Neural cell (in vitro differentiated cells): ENCODE results near the gene GSK3B.

Experiments used
- CTCF ChIP-seq: fragments of 450-650 bp; IDR thresholded peaks from 2 replicates; pipeline ENCODE4 v1.5.1; 2014; ENCODE audit warnings: antibody characterized with exemption, mild to moderate bottlenecking, moderate library complexity; ENCODE audit not compliant: poor library complexity, severe bottlenecking
- EP300 ChIP-seq: fragments of 450-650 bp; conservative IDR thresholded peaks from 2 replicates; pipeline ENCODE4 v1.6.1; 2014; ENCODE audit warnings: antibody characterized with exemption, mild to moderate bottlenecking, moderate library complexity; ENCODE audit not compliant: poor library complexity, severe bottlenecking
- EZH2 ChIP-seq: fragments of 200-600, 300-800 bp; shearing (Covaris generic), sonication (generic); IDR thresholded peaks from 2 replicates; pipeline ENCODE4 v1.6.1; 2014; ENCODE audit warnings: antibody characterized with exemption, low read length, borderline replicate concordance, mild to moderate bottlenecking; ENCODE audit not compliant: insufficient read depth, poor library complexity, severe bottlenecking
- POLR2AphosphoS5 ChIP-seq: IDR thresholded peaks from 2 replicates; pipeline ENCODE4 v1.6.1; 2012
- RAD21 ChIP-seq: fragments of 450-650 bp; conservative IDR thresholded peaks from 2 replicates; pipeline ENCODE4 v1.6.1; 2014; ENCODE audit warnings: antibody characterized with exemption, mild to moderate bottlenecking, moderate library complexity
- SMC3 ChIP-seq: fragments of 450-650 bp; conservative IDR thresholded peaks from 2 replicates; pipeline ENCODE4 v1.6.1; 2014; ENCODE audit warnings: antibody characterized with exemption, mild to moderate bottlenecking, moderate library complexity; ENCODE audit not compliant: poor library complexity
- TAF1 ChIP-seq: IDR thresholded peaks from 2 replicates; pipeline ENCODE4 v1.6.1; 2012; ENCODE audit warnings: low read depth

GRCh38 chr3:119911748-119912147 lies 182.5 kb downstream of the GSK3B start:
- TF ChIP-seq CTCF = no peak
- TF ChIP-seq EZH2 = no peak
- TF ChIP-seq TAF1 = no peak
- TF ChIP-seq POLR2AphosphoS5 = no peak
- no peak for TF ChIP-seq SMC3
- no peak for TF ChIP-seq EP300
- TF ChIP-seq RAD21 = no peak
